GM19455 (cell line): Measurements from ENCODE around the gene MEOX1.

ENCODE experiments used
- ATAC-seq: cut with Tn5 transposase; IDR thresholded peaks from one replicate; pipeline ENCODE4 v1.9.1; 2021; ENCODE audit not compliant: unreplicated experiment

Gene MEOX1

DNA sequence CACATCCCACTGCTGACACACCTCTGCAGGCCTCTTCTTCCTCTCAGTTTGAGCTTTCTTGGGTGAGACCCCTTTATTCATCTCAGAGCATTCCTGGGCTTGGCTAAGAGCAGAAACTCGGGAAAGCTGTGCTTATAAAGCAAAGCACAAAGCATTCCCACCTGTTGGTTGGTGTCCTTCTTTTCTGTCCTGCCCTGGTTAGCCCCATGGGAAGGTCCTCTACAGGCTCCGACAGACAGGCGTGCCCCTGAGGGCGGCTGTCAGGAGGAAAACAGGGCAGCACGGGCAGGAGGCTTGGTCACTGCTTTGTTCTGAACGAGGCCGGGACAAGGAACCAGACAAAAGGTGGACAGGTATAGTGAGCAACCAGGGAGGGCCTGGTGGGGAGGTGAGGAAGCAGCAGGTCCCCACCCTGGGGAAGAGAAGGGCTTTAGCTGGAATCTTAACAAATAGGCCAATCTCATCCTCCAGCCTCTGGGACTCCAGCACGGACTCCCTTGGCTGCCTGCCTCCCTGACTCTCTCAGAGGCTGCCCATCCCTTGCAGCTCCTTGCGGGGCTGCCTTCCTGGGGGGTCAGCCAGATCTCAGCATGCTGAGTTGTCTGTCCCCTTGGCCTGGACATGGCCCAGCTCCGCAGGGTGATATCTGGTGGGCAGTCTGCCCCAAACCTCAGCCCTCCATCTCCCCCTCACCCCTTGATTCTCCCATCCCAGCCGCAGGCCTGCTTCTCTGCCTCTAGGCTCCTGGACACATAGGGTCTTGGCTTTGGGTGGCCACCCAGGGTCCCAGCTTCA, 1.7 kb downstream of the MEOX1 start:
- ATAC-seq = no peak

DNA sequence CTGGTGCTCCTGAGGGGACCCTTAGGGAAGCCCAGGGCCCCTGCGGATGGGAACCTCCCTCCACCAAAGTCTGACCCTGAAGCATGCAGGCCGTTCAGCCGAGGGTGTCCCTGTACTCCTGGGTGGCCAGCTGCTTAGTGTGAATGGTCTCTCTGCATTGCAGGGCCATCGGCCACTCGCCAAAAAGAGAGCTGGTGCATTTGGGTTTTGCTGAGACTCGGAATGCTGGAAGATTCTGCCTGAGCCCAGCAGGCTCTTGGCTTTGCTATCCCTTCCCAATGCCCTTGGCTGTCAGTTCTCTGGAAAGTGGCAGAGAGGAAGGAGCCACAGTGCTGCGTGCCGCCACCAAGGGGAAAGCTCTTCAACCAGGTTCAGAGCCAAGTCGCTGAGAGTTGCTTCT, 2.8 kb downstream of the MEOX1 start:
- no peak for ATAC-seq

DNA sequence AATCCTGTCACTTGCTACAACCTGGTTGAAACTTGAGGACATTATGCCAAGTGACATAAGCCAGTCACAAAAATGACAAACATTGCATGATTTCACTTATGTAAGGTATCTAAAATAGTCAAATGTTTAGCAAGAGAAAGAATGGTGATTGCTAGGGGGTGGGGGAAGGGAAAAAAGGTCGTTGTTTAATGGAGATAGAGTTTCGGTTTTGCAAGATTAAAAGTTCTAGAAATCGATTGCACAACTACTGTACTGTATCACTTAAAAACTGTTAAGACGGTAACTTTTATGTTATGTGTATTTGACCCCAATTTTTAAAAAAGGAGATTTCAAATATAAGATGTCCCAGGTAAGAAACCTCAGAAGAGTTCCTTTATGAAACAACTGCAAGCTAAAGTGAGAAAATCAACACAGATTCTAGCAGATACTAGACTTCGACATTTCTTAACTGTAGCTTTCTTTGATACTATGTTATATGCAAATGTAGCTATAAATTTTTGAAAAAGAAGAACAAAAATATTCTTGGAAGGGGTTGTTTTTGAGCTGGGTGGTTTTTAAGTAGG, 5.9 kb downstream of the MEOX1 start:
- ATAC-seq = no peak

DNA sequence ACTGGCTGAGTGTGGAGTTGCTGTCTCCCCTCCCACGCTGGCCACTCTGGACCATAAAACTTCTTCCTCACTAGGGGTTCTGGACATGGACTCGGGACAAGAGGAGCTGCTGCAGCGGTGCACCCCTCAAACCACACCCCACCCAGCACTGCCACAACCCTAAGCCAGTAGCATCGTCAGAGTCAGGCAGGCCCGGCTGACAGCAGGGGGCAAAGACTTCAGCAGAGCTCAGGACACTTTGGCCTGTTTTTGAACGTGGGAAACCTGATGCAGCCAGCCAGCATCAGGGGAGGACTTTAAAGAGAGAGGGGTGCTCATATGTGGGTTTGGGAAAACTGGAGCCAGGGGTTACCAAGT, 9.6 kb downstream of the MEOX1 start:
- no peak for ATAC-seq

DNA sequence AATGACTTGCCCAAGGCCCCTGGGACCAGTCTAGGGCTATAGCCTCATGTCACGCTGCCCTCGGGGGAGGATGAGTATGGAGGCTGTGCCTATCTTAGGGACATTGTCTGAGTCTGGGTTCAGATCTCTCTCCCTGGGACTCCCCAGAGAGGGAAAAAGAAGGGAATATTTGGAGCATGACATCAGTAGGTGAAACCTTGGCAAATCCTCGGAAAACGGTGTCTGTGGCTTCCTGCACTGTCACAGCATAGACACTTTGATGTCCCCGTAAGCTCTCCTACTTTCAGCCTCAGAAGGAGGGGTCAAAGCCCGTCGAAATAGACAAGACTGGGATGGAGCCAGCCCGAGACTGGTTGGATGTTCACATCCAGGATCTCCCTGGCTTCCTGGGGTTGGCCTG, 11.3 kb downstream of the MEOX1 start:
- no peak for ATAC-seq

DNA sequence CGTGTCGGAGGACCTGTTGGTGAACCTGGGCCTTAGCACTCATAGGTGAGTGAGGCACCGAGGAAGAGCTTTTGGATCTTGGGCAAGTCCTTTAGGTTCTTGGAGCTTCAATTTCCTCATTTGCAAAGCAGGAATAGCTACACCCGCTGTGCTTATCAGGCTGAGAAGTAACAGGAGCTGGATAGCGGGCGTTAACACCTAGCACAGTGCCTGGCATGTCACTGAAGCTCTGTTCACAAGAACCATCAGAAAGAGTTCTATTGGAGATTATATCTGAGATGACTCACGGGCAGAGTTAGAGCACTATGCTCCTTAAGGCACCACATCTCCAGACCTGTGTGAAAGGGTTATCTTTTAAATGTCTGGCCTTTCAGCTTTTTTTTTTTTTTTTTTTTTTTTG, 12.8 kb downstream of the MEOX1 start:
- no peak for ATAC-seq

DNA sequence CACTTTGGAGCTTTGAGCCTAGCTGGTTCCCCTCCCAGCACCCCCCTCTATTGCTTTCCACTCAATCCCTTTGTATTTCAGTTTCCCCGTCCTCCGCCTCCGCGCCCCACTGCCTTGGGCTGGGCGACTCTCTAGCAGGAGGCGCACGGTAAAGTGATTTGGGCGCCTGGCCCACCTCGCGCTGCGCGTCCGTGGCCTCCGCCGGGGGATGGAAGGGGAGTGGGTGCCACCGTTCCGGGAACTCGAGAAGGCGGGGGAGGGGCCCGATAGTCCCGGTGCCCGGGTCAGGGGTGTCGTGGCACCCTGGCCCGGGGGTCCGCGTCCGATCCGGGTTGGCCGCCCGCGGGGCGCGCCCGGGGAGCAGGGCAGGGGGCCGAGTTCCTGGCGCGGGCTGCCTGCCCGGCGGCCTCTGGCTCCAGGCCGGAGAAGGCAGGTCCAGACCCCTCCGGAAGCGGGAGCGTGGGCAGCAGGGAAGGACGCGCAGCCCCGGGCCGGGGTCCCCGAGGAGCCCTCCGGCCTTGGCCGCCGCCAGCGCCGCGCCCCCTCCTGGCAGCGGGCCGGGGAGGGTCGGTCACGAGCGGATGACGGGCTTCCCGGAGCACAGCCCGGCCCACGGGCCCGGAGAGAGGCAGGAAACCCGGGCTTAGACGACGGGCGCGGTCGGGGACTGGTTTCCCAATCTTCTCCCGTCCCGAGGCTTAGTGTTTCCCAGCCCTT, 15.8 kb downstream of the MEOX1 start:
- no peak for ATAC-seq

DNA sequence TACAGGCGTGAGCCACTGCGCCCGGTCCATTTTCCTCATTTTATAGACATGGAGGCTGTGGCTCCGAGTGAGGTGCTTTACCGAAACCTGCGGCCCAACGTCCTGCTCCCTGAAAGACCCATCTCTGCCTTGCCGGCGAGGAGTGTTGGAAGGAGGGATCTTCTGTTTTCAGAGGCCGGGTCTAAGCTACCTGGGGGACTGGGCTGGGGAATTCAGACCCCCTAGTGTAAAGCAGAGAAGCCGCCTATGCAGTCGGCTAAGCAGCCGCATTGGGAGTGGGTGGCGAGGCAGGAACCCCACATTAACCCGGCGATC, 16.3 kb downstream of the MEOX1 start:
- no peak for ATAC-seq

DNA sequence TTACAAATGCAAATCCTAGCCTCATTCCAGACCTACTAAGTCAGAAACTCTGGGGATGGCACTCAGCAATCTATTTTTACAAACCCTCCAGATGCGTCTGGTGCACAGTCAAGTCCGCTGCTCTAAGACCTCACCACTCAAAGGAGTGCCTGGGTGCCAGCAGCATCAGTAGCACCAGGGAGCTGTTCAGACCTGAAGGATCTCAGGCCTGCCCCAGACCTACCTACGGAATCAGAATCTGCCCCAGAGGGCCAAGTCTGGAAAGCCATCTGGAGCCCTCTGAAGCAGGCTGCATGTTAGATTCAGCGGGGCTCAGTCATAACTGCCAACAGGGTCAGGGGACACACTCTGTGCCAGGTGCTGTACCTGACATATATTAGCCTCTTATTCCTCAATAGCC, 17.6 kb downstream of the MEOX1 start:
- no peak for ATAC-seq

DNA sequence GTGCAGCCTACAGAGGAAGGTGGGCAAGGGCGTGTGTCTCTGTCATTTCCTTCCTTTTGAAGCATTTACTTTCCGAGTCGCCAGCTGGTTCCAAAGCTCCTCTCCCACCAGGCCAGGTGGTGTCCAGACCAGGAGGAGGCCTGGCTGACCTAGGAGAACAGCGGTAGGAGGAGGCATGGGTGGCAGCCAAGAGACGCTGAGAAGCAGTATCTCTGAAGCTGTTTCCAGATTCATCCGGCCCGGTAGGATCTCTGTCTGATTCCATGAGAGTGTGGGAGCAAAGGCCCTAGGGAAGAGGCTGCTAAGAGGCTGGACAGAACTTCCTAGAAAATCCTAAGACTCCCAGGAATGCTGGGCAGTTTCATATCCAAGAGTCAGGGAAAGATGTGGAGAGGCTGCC, 20.3 kb downstream of the MEOX1 start:
- ATAC-seq = no peak

DNA sequence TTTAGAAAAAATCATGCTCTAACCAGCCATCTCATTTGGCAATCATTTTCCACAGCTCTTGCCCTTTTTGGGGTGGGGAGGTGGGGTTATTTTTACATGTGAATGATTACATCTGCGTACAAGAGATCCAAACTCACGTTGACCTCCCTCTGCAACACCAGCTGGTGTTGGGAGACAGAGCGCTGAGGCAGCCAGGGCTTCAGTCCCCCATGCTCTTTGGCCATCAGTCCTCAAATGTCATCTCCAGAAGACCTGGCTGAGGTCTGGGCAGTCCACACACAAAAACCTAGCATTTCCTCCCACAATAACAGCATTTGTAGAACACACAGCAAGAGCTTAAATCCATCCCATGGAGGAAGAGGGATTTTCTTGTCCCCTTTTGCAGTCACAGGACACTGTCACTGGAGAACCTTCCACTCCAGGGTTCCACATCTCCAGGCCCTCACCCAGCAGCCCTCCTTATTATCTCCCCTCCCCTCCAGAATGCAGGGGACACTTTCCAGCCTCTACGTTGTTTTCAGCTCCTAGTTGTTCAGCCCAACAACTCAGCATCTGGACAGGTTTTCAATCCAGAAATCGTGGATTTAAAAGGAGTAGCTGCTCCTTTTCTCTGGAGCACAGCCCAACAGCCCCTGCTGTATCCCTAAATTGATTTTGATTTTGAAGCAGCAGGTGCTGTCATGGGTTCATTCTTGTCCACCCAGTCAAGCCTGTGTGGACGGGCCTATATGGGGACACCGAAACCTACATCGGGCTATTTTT, 21.1 kb downstream of the MEOX1 start:
- no peak for ATAC-seq

DNA sequence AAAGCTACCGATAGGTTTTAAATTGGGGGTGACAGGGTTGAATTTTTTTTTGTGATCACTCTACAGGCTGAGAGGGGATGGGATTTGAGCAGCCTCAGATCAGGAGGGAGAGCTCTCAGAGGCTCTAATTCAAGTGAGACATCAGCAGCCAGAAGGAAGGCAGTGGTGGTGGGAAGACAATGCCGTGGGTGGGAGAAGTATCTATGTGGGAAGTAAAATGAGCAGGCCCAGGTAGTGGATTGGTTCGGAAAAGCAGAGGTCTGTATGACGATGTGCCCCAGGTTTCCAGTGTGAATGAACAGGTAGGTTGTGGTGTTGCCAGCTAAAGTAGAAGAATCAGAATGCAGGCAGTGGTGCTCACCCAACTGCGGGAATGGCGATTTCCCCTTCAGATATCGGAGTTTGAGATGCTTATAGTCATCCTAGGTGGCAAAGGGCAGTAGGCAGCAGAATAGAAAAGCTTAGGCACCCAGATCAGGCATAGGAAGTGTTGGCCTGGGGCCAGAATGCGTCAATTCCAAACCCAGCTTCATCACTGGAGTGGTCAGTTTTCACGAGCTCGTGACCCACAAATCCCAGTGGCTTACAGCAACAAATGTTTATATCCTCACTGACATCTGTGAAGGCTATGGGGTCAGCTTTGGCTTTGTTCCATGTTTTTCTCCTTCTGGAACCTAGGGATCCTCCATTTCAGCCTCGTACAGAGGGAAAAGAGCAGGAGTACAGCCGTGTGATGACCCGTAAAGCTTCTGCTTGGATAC, 24.0 kb downstream of the MEOX1 start:
- no peak for ATAC-seq

DNA sequence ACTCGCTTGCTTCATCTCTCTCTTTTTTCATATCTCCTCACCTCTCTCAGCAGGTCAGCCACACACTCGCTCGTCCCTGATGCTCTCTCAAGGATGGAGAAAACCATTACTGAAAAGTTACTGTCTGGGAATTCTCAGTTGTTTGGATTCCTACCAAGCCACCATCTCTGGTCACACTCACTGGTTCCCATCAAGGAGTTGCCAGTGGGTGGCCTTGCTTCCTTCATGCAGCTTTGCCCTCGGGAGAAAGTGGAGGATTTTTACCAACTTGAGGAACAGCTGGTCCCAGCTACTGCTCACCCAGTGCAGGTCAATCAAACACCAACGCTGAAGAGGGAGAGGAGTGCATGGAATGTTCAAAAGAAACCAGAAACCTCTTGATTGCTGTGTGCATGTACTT, 25.3 kb downstream of the MEOX1 start:
- ATAC-seq = no peak

DNA sequence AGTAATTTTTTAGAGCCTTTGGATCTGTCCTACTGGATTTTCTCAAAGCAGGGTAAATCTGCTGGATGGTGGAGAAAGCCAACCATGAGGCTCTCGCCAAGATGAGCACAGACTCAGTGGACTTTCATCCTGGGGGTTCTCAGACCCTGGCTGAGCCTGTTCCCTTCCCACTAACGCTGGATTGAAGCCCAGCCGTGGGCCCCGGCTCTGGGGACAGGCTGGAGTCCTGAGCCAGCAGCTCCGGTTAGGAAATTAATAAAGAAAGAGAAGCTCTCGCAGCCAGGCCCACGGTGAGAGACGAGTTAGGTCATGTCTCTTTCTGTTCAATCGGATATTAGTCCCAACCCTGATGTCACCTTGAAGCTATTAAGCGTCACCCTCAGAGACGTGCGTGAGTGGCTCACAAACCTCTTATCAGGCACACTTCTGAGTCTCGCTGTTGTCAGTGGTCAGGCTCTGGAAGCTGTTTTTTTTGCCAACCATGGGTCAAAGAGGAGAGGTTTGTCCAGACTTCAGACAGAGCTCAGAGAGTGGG, 27.1 kb downstream of the MEOX1 start:
- no peak for ATAC-seq

DNA sequence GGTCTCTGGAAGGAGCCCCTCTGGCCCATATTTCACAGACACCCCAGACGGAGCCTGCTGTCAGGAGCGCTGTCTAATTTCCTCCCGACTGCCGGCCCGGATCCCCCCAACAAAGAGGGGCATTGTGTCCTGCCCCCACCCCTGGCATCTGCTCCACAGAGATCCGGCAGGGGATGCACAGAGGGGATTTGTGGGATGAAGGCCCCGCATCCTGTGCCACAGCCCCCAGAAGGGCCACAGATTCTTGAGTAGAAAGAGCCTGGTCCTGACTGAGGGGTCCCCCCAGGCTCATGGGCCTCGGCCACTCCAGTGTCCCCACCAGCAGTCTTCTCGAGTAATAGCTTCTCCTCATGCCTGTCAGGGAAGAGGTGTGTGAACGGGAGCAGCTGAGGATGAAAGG, 29.5 kb downstream of the MEOX1 start:
- ATAC-seq = no peak

DNA sequence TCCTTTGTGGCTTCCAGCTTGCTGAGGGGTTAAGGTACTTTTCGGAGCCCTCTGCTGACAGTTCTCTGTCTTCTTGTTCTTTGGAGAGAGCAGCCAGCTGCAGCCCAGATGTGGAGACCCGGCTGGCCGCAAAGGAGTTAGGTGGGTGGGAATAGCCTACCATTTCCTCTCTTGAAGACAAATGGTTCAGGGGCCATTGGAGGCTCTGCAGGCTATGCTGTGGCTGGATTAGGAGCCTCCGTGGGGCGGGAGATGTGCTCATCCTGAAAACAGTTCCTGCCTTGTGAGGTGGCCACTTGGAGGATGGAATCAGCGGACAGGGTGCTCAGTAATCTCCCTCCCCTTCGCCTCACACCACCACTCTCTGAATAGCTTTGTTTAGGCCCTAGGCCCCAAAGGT, 30.3 kb downstream of the MEOX1 start:
- no peak for ATAC-seq

DNA sequence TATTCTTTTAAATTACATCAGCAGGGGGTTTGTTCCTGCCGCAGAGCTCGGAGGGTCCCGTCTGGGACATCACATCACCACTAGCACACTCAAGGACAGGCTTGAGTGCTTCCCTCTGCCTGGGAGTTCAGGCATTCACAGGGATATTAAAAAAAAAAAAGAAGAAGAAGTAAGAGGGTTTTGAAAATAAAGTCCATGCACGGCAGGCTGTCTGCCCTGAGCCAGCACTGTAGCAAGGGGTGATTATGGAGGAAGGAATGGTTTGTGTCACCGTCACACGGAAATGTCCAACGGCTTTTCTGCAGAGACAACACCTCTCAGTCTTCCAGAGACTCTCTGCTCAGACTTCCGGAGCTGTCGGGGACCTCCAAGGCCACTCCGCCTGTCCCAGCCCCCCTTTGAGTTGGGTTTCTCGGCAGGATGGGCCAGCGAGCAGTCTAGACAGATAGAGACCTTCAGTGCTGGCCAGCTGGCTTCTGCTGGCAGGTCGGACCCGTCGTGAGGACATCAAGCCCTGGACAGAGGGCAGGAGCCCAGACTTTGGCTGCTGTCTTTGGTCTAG, 33.6 kb downstream of the MEOX1 start:
- ATAC-seq = no peak

DNA sequence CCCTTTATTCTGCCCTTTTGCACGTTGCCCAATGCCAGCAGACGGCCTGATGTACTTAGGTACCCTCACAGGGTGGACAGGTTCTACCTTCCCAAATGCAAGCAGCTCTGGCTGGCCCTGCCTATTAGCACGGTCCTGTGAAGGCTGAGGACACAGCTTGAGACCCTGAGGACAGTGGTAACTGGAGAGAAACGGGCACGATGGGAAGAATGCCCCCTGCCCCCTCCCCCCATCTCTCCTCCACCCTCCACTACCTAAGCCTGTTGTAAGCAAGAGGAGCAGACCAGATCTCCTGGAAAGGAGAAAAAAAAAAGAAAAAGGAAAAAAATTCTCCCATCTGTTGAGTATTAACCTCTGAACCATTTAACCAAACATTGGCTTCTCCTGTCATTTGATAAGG, 34.1 kb downstream of the MEOX1 start:
- no peak for ATAC-seq

DNA sequence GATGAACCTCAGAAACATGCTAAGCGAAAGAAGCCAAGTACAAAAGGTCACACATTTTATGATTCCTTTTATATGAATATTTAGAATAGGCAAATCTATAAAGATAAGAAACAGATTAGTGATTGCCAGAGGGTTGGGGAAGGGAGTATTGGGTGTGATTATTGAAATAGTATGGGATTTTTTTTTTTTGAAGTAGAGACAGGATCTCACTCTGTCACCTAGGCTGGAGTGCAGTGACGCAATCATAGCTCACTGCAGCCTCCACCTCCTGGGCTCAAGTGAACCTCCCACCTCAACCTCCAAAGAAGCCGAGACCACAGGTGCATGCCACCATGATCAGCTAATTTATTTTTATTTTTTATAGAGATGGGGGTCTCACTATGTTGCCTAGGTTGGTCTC, 35.7 kb downstream of the MEOX1 start:
- no peak for ATAC-seq

DNA sequence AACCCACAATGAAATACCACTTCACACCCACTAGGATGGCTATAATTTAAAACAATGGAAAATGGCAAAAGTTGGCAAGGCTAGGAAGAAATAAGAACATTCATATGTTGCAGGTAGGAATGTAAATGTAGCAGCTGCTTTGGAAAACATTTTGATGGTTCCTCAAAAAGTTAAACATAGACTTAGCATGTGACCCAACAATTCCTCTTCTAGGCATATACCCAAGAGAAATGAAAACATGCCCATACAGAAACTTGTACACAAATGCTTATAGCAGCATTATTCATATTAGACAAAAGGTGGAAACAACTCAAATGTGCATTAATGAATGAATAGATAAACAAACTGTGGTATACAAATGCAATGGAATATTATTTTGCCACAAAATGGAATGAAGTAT, 36.1 kb downstream of the MEOX1 start:
- no peak for ATAC-seq

DNA sequence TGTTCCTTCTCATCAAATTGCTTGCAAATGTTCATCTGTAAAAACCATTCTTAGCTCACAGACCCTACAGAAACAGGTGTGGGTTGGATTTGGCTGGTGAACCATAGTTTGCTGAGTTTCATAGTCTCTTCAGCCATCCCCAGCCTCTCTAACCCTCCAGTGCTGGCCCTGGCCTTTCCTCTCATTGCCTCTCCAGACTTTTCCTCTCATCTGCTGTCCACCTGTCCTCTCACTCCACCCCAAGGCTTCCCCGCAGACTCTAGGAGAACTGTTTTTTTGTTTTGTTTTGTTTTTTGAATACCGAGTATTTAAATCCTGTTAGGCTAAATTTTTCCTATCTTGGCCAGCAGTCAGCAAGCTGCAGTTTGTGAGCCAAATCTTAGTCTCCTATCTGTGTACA, 41.1 kb downstream of the MEOX1 start:
- no peak for ATAC-seq
